ENCODE results near the gene TRIM24. TPM values are rescaled to one million over a fixed set of nuclear protein-coding genes. Genes with fewer than 3 reads are reported as not detected.

Gene TRIM24
- total RNA-seq, 6 donors from 2014 or later = 11.5 to 30.6 (median 23.7) TPM

DNA sequence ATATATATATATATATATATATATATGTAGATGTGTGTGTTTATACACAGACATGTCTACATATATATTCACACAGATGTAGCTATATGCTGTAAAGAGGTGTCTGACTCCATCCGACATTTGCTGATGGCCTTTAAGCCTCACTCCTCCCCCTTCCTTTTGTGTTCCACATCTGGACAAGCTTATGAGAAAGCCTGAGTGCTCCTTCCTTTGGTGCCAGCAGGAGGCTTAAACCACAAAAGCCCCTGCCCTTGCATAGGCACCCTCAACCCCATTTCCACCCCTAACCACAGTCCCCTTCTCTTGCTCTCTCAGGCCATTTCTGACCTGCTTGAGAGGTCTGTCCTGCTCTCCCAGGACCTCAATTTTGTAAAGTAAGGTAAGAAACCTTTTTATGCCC is 142.4 kb downstream of the TRIM24 start:
- no peak for TF ChIP-seq POLR2A (IDR thresholded peaks at IDR 0.05)
- TF ChIP-seq POLR2AphosphoS5 (IDR thresholded peaks at IDR 0.05) = no peak
- no peak for TF ChIP-seq EP300 (IDR thresholded peaks at IDR 0.05)
- TF ChIP-seq, protein P1, sequence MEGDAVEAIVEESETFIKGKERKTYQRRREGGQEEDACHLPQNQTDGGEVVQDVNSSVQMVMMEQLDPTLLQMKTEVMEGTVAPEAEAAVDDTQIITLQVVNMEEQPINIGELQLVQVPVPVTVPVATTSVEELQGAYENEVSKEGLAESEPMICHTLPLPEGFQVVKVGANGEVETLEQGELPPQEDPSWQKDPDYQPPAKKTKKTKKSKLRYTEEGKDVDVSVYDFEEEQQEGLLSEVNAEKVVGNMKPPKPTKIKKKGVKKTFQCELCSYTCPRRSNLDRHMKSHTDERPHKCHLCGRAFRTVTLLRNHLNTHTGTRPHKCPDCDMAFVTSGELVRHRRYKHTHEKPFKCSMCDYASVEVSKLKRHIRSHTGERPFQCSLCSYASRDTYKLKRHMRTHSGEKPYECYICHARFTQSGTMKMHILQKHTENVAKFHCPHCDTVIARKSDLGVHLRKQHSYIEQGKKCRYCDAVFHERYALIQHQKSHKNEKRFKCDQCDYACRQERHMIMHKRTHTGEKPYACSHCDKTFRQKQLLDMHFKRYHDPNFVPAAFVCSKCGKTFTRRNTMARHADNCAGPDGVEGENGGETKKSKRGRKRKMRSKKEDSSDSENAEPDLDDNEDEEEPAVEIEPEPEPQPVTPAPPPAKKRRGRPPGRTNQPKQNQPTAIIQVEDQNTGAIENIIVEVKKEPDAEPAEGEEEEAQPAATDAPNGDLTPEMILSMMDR (IDR thresholded peaks at IDR 0.05) = no peak
- 59 to 60% methylated on average over 1 of the region's 1 CpG for whole genome bisulfite sequencing, 2 donors
- Histone ChIP-seq H3K36me3 (no peaks in the 10 kb centered on the region), H3K9me3 (no peaks in the 10 kb centered on the region), H3K4me1 (no peaks in the 10 kb centered on the region), H3K27me3 (no peaks in the 10 kb centered on the region), H3K4me3 (no peak overlapping the region), H3K27ac (no peak overlapping the region)
- ATAC-seq (ENCODE audit: low FRiP score in 2 of 2) (no peak), DNase-seq (no peak)

DNA sequence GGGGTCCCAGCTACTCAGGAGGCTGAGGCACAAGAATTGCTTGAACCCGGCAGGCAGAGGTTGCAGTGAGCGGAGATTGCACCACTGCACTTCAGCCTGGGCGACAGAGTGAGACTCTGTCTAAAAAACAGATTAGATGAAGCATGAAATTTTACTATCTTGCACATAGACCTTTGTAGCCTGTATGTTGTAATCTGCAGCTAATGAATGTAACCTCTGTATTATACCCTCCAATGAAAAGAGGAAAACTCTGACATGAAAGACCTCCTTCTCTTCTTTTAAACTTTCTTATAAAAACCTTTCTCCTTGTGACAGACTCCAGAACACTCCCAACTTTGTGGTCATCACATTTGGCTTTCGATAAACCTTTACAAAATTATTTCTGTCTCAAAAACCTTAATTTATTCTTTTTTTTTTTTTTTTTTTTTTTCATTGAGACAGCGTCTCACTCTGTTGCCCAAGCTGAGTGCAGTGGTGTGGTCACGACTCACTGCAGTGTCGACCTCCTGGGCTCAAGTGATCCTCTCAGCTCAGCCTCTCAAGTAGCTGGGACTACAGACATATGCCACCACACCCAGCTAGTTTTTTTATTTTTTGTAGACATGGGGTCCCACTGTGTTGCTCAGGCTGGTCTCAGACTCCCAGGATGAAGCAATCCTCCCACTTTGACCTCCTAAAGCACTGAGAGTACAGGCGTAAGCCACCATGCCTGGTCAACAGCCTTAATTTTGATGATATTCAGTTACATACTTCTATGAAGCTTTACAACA is 143.7 kb downstream of the TRIM24 start:
- Histone ChIP-seq H3K27ac (no peak overlapping the region), H3K4me3 (no peak overlapping the region), H3K36me3 (no peaks in the 10 kb centered on the region), H3K27me3 (no peaks in the 10 kb centered on the region), H3K4me1 (no peaks in the 10 kb centered on the region), H3K9me3 (no peaks in the 10 kb centered on the region)
- 85% methylated on average over 8 of the region's 8 CpGs for WGBS, 2 donors
- DNase-seq (no peak), ATAC-seq (ENCODE audit: low FRiP score in 2 of 2) (no peak)
- TF ChIP-seq POLR2AphosphoS5 (IDR thresholded peaks at IDR 0.05) (no peak), EP300 (IDR thresholded peaks at IDR 0.05) (no peak), POLR2A (IDR thresholded peaks at IDR 0.05) (no peak)
- TF ChIP-seq, protein P1 (IDR thresholded peaks at IDR 0.05) = no peak

DNA sequence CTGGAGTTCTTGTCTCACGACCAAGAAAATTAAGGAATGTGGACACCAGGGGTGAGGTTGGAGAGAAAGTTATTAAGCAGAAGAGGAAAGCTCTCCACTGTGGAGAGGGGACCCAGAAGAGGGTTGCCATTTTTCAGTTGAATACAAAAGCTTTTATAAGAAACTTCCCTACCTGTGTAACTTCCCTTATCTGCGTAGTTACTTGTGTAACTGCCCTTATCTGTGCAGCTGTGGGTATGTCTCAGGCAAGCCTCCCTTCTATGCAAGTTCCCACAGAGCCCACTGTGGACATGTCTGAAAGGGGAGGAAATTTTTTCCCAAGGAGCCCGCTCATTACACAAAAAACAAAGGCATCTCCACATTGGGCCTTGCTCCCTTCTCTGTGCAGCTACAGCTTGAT is 146.2 kb downstream of the TRIM24 start:
- Histone ChIP-seq H3K9me3 (no peaks in the 10 kb centered on the region), H3K27me3 (no peaks in the 10 kb centered on the region), H3K4me1 (no peaks in the 10 kb centered on the region), H3K27ac (no peak overlapping the region), H3K36me3 (no peaks in the 10 kb centered on the region), H3K4me3 (no peak overlapping the region)
- ATAC-seq (ENCODE audit: low FRiP score in 2 of 2) = no peak
- 86 to 88% methylated on average over 3 of the region's 3 CpGs for WGBS, 2 donors
- no peak for TF ChIP-seq POLR2A (IDR thresholded peaks at IDR 0.05)
- TF ChIP-seq EP300 (IDR thresholded peaks at IDR 0.05) = no peak
- TF ChIP-seq POLR2AphosphoS5 (IDR thresholded peaks at IDR 0.05) = no peak
- TF ChIP-seq, protein P1 (IDR thresholded peaks at IDR 0.05) = no peak
- DNase-seq = no peak

DNA sequence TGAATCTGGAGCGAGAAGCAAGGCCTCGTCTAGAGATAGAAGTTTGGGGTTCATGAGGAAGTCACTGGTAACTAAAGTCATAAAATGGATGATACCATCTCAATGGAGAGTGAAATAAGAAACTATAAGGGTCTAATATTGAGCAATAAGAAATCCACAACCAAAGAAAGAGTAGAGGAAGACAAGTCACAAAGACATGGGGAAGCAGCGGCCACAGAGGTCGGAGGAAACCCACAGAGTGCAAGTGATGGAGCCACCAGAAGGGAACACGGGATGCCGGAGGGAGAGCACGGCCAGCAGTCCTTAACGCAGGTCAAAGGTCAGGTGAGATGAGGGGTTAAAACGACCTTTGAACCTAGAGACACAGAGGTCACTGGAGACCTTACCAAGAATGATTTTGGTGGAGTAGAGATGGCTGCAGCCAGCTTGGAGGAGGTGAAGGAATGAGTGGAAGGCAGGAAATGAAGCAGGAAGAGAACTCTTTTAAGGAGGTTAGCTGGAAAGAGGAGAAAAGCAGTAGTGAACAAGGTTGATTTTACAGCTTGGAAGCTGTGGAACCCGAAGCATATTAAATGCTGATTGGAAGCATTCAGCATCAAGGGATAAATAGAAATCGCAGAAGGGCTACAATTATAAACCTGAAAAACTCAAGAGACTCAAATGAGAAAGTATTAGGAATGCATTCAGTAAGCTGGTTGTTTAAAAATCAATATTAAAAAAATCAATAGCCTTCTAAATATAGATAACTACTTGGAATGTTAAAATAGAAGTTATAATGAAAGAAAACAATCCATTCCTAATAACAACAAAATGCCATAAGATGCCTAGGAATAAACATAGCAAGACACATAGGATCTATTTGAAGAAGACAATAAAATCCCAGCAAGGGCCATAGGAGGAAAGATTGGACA is 147.4 kb downstream of the TRIM24 start:
- H3K9me3 ChIP-seq = no peaks in the 10 kb centered on the region
- TF ChIP-seq POLR2A (IDR thresholded peaks at IDR 0.05) (no peak), POLR2AphosphoS5 (IDR thresholded peaks at IDR 0.05) (no peak), EP300 (IDR thresholded peaks at IDR 0.05) (no peak)
- TF ChIP-seq, protein P1 (IDR thresholded peaks at IDR 0.05) = no peak
- no peaks in the 10 kb centered on the region for H3K4me1 ChIP-seq
- no peaks in the 10 kb centered on the region for H3K27me3 ChIP-seq
- no peak overlapping the region for H3K4me3 ChIP-seq
- no peak for DNase-seq
- no peaks in the 10 kb centered on the region for H3K36me3 ChIP-seq
- no peak overlapping the region for H3K27ac ChIP-seq
- ATAC-seq (ENCODE audit: low FRiP score in 2 of 2) = no peak
- 65 to 80% methylated on average over 11 of the region's 11 CpGs for WGBS, 2 donors
